HAP-1 (cell line): ENCODE data around the gene CAMTA1.

Experiments
- DNase-seq, 2 experiments: peaks; one replicate each; pipeline ENCODE4 v3.0.0-alpha.2; 2016 to 2020; ENCODE audit warnings: low spot score in 2 of 2
- H3K27me3 ChIP-seq: fragments of 250-450 bp; sonication (Bioruptor Pico); 2 replicates; pipeline ENCODE4 v1.5.1; 2020; ENCODE audit warnings: low read depth, mild to moderate bottlenecking, moderate library complexity
- H3K36me3 ChIP-seq: fragments of 250-450 bp; sonication (Bioruptor Pico); replicated peaks from 2 replicates; pipeline ENCODE4 v1.5.1; 2020; ENCODE audit warnings: mild to moderate bottlenecking
- H3K4me1 ChIP-seq: fragments of 250-450 bp; sonication (Bioruptor Pico); 2 replicates; pipeline ENCODE4 v1.5.1; 2020; ENCODE audit warnings: mild to moderate bottlenecking
- H3K4me3 ChIP-seq: fragments of 250-450 bp; sonication (Bioruptor Pico); 2 replicates; pipeline ENCODE4 v1.5.1; 2020; ENCODE audit warnings: mild to moderate bottlenecking, moderate library complexity
- H3K9me3 ChIP-seq: fragments of 250-450 bp; sonication (Bioruptor Pico); 2 replicates; pipeline ENCODE4 v1.5.1; 2020; ENCODE audit warnings: mild to moderate bottlenecking, moderate library complexity
- in situ Hi-C: fragments of 300-500 bp; cut with MboI; formaldehyde crosslinking; loops from 3 replicates; pipeline ENCODE4 v1.14.3; 2020; ENCODE audit warnings: low sequenced_read_pairs, inconsistent platforms, mixed read lengths

Gene CAMTA1

GRCh38 chr1:7442918-7443317, 657.7 kb downstream of the CAMTA1 start:
- Histone ChIP-seq H3K9me3 (no peaks in the 10 kb centered on the region), H3K4me3 (no peak overlapping the region), H3K4me1 (no peaks in the 10 kb centered on the region), H3K27me3 (no peaks in the 10 kb centered on the region), H3K36me3 (no peaks in the 10 kb centered on the region)
- in situ Hi-C loops, result no loop called here
- DNase-seq, result no peak

GRCh38 chr1:7444363-7444762, 659.1 kb downstream of the CAMTA1 start:
- in situ Hi-C loops, result no loop called here

GRCh38 chr1:7447093-7447492, 661.8 kb downstream of the CAMTA1 start:
- Histone ChIP-seq H3K36me3 (no peaks in the 10 kb centered on the region), H3K9me3 (no peaks in the 10 kb centered on the region), H3K4me1 (no peaks in the 10 kb centered on the region), H3K27me3 (no peaks in the 10 kb centered on the region), H3K4me3 (no peak overlapping the region)
- no peak for DNase-seq
- in situ Hi-C loops, result no loop called here

More at GRCh38 chr1:7444363-7444762, 659.1 kb downstream of the CAMTA1 start:
- DNase-seq, result no peak
- Histone ChIP-seq H3K4me1 (no peaks in the 10 kb centered on the region), H3K9me3 (no peaks in the 10 kb centered on the region), H3K4me3 (no peak overlapping the region), H3K27me3 (no peaks in the 10 kb centered on the region), H3K36me3 (no peaks in the 10 kb centered on the region)

- H3K27me3 ChIP-seq, result no peaks in the 10 kb centered on the region
- in situ Hi-C loops, result no loop called here
- H3K36me3 ChIP-seq, result no peaks in the 10 kb centered on the region
- H3K4me1 ChIP-seq, result no peaks in the 10 kb centered on the region
- no peaks in the 10 kb centered on the region for H3K9me3 ChIP-seq
- no peak for DNase-seq
- no peak overlapping the region for H3K4me3 ChIP-seq
These were observed 662.5 kb downstream of the CAMTA1 start for GRCh38 chr1:7447736-7448135.

- Histone ChIP-seq H3K27me3 (no peaks in the 10 kb centered on the region), H3K36me3 (no peaks in the 10 kb centered on the region), H3K4me1 (no peaks in the 10 kb centered on the region), H3K4me3 (no peak overlapping the region), H3K9me3 (no peaks in the 10 kb centered on the region)
- in situ Hi-C loops, result no loop called here
- DNase-seq, result no peak
These were observed 663.7 kb downstream of the CAMTA1 start for GRCh38 chr1:7448986-7449385.

- H3K36me3 ChIP-seq, result no peaks in the 10 kb centered on the region
These were observed 664.5 kb downstream of the CAMTA1 start for GRCh38 chr1:7449750-7450149.

GRCh38 chr1:7450838-7451237, 665.6 kb downstream of the CAMTA1 start:
- Histone ChIP-seq H3K4me1 (no peaks in the 10 kb centered on the region), H3K9me3 (no peaks in the 10 kb centered on the region), H3K27me3 (no peaks in the 10 kb centered on the region), H3K4me3 (no peak overlapping the region), H3K36me3 (no peaks in the 10 kb centered on the region)
- no peak for DNase-seq
- in situ Hi-C loops, result no loop called here

More at GRCh38 chr1:7449750-7450149, 664.5 kb downstream of the CAMTA1 start:
- H3K27me3 ChIP-seq, result no peaks in the 10 kb centered on the region
- in situ Hi-C loops, result no loop called here
- H3K4me3 ChIP-seq, result no peak overlapping the region
- H3K4me1 ChIP-seq, result no peaks in the 10 kb centered on the region
- no peaks in the 10 kb centered on the region for H3K9me3 ChIP-seq
- no peak for DNase-seq

GRCh38 chr1:7453038-7453437, 667.8 kb downstream of the CAMTA1 start:
- no peak overlapping the region for H3K4me3 ChIP-seq
- in situ Hi-C loops, result no loop called here
- DNase-seq, result no peak
- H3K9me3 ChIP-seq, result no peaks in the 10 kb centered on the region
- H3K36me3 ChIP-seq, result no peaks in the 10 kb centered on the region
- no peaks in the 10 kb centered on the region for H3K4me1 ChIP-seq
- H3K27me3 ChIP-seq, result no peaks in the 10 kb centered on the region

GRCh38 chr1:7454052-7454815, 669.0 kb downstream of the CAMTA1 start:
- Histone ChIP-seq H3K4me1 (no peaks in the 10 kb centered on the region), H3K4me3 (no peak overlapping the region), H3K36me3 (no peaks in the 10 kb centered on the region), H3K9me3 (no peaks in the 10 kb centered on the region), H3K27me3 (no peaks in the 10 kb centered on the region)
- peak in 1 of 2 experiments; percentile 52 for DNase-seq
- in situ Hi-C loops, result no loop called here

- Histone ChIP-seq H3K9me3 (no peaks in the 10 kb centered on the region), H3K27me3 (no peaks in the 10 kb centered on the region), H3K4me1 (no peaks in the 10 kb centered on the region), H3K4me3 (no peak overlapping the region), H3K36me3 (no peaks in the 10 kb centered on the region)
- no peak for DNase-seq
- in situ Hi-C loops, result no loop called here
These were observed 669.9 kb downstream of the CAMTA1 start for GRCh38 chr1:7454895-7455784.

- no peaks in the 10 kb centered on the region for H3K9me3 ChIP-seq
- in situ Hi-C loops, result no loop called here
- no peak overlapping the region for H3K4me3 ChIP-seq
- no peaks in the 10 kb centered on the region for H3K36me3 ChIP-seq
- DNase-seq, result no peak
- no peaks in the 10 kb centered on the region for H3K27me3 ChIP-seq
- no peaks in the 10 kb centered on the region for H3K4me1 ChIP-seq
These were observed 670.8 kb downstream of the CAMTA1 start for GRCh38 chr1:7455796-7456721.

- no peaks in the 10 kb centered on the region for H3K36me3 ChIP-seq
- H3K9me3 ChIP-seq, result no peaks in the 10 kb centered on the region
- no peaks in the 10 kb centered on the region for H3K27me3 ChIP-seq
- no peak for DNase-seq
- no peak overlapping the region for H3K4me3 ChIP-seq
- no peaks in the 10 kb centered on the region for H3K4me1 ChIP-seq
- in situ Hi-C loops, result no loop called here
These were observed 671.4 kb downstream of the CAMTA1 start for GRCh38 chr1:7456722-7457082.

GRCh38 chr1:7457811-7458210, 672.6 kb downstream of the CAMTA1 start:
- no peaks in the 10 kb centered on the region for H3K36me3 ChIP-seq
- no peak for DNase-seq
- H3K4me3 ChIP-seq, result no peak overlapping the region
- in situ Hi-C loops, result no loop called here
- no peaks in the 10 kb centered on the region for H3K27me3 ChIP-seq
- no peaks in the 10 kb centered on the region for H3K9me3 ChIP-seq
- H3K4me1 ChIP-seq, result no peaks in the 10 kb centered on the region
